IMR-90 (cell line): ENCODE measurements around the gene RASSF8. TPM values are rescaled to one million over a fixed set of nuclear protein-coding genes. Genes with fewer than 3 reads are reported as not detected.

Experiments
- ATAC-seq: fragments of 200-7000 bp; cut with Tn5 transposase; 2 replicates; pipeline ENCODE4 v1.9.1; 2020; ENCODE audit warnings: low read depth, mild to moderate bottlenecking, moderate library complexity
- BruUV-seq: library from RNA; stranded (reverse); fragments of 400-500 nt; replicated peaks from 2 replicates; lab custom pipeline; 2021; lab: Mats Ljungman, UMichigan
- CTCF ChIA-PET: fragments of 300-600 bp; formaldehyde crosslinking; extraction: SDS; loops from one replicate; lab custom pipeline; 2021; ENCODE audit warnings: antibody characterized with exemption; lab: Yijun Ruan, JAX
- POLR2A ChIA-PET: fragments of 300-600 bp; sonication (Branson Sonifier 250); formaldehyde crosslinking; loops from one replicate; lab custom pipeline; 2022; ENCODE audit warnings: antibody characterized with exemption; ENCODE audit not compliant: unreplicated experiment; lab: Charles Lee
- DNase-seq: peaks from one replicate; pipeline ENCODE4 v3.0.0; 2013
- H2AFZ ChIP-seq: replicated peaks from 2 replicates; pipeline ENCODE3; 2013; ENCODE audit warnings: low read length, mild to moderate bottlenecking; ENCODE audit not compliant: poor library complexity
- H2AK5ac ChIP-seq: 2 replicates; pipeline ENCODE4 v1.6.1; 2013; ENCODE audit warnings: low read depth, low read length, inconsistent platforms
- H2AK9ac ChIP-seq: replicated peaks from 2 replicates; pipeline ENCODE3; 2013; ENCODE audit warnings: mild to moderate bottlenecking, low read depth, low read length, moderate library complexity; ENCODE audit not compliant: poor library complexity
- H2BK120ac ChIP-seq: 2 replicates; pipeline ENCODE4 v1.6.1; 2013; ENCODE audit warnings: low read depth, low read length, inconsistent platforms
- H2BK15ac ChIP-seq: 3 replicates; pipeline ENCODE4 v1.6.1; 2013; ENCODE audit warnings: low read depth, low read length, inconsistent platforms
- H2BK20ac ChIP-seq: 2 replicates; pipeline ENCODE4 v1.6.1; 2013; ENCODE audit warnings: low read depth, mild to moderate bottlenecking, inconsistent platforms, low read length, moderate library complexity
- H2BK5ac ChIP-seq: 2 replicates; pipeline ENCODE4 v1.6.1; 2013; ENCODE audit warnings: mild to moderate bottlenecking, low read depth, low read length, inconsistent platforms; ENCODE audit not compliant: poor library complexity, severe bottlenecking
- H3K14ac ChIP-seq: replicated peaks from 2 replicates; pipeline ENCODE4 v1.6.1; 2013; ENCODE audit warnings: low read depth, low read length, inconsistent platforms
- H3K18ac ChIP-seq: 2 replicates; pipeline ENCODE4 v1.6.1; 2013; ENCODE audit warnings: low read depth, low read length, control low read depth
- H3K23ac ChIP-seq: 2 replicates; pipeline ENCODE4 v1.6.1; 2013; ENCODE audit warnings: low read depth, low read length, inconsistent platforms
- H3K27ac ChIP-seq: 2 replicates; pipeline ENCODE4 v1.5.1; 2013; ENCODE audit warnings: mild to moderate bottlenecking, control low read depth, low read length; ENCODE audit not compliant: insufficient read depth
- H3K27me3 ChIP-seq: 2 replicates; pipeline ENCODE4 v1.6.1; 2013; ENCODE audit warnings: low read length; ENCODE audit not compliant: control insufficient read depth, insufficient read depth
- H3K36me3 ChIP-seq: 2 replicates; pipeline ENCODE4 v1.6.1; 2013; ENCODE audit warnings: low read length, mixed read lengths; ENCODE audit not compliant: control insufficient read depth, insufficient read depth
- H3K4ac ChIP-seq: 2 replicates; pipeline ENCODE4 v1.6.1; 2013; ENCODE audit warnings: low read depth, low read length, inconsistent platforms
- H3K4me1 ChIP-seq: 2 replicates; pipeline ENCODE4 v1.6.1; 2013; ENCODE audit warnings: low read length, mixed read lengths; ENCODE audit not compliant: control insufficient read depth, insufficient read depth
- H3K4me2 ChIP-seq: 2 replicates; pipeline ENCODE4 v1.6.1; 2013; ENCODE audit warnings: low read depth, mild to moderate bottlenecking, control low read depth, low read length, moderate library complexity
- H3K4me3 ChIP-seq: 2 replicates; pipeline ENCODE4 v1.5.1; 2013; ENCODE audit warnings: low read depth, mild to moderate bottlenecking, control low read depth, low read length, moderate library complexity; ENCODE audit not compliant: insufficient read depth
- H3K56ac ChIP-seq: 2 replicates; pipeline ENCODE4 v1.6.1; 2013; ENCODE audit warnings: low read length, inconsistent platforms; ENCODE audit not compliant: insufficient read depth; ENCODE audit errors: extremely low read depth
- H3K79me1 ChIP-seq, 2 experiments: 2 replicates each; pipeline ENCODE4 v1.6.1; 2013; ENCODE audit warnings: low read length in 2 of 2, inconsistent platforms in 1 of 2, low read depth in 1 of 2
- H3K9ac ChIP-seq: 2 replicates; pipeline ENCODE4 v1.6.1; 2013; ENCODE audit warnings: low read depth, low read length, control low read depth
- H3K9me1 ChIP-seq: 2 replicates; pipeline ENCODE4 v1.6.1; 2013; ENCODE audit warnings: low read length, inconsistent platforms; ENCODE audit not compliant: insufficient read depth
- H3K9me3 ChIP-seq: 2 replicates; pipeline ENCODE4 v1.6.1; 2013; ENCODE audit warnings: low read length; ENCODE audit not compliant: control insufficient read depth, insufficient read depth
- H4K20me1 ChIP-seq: 2 replicates; pipeline ENCODE4 v1.6.1; 2013; ENCODE audit warnings: low read length, inconsistent platforms; ENCODE audit not compliant: insufficient read depth
- H4K5ac ChIP-seq: 2 replicates; pipeline ENCODE4 v1.6.1; 2013; ENCODE audit warnings: mild to moderate bottlenecking, low read depth, low read length, control low read depth
- H4K8ac ChIP-seq, 2 experiments: 2 replicates each; pipeline ENCODE4 v1.6.1; 2013; ENCODE audit warnings: low read depth in 2 of 2, low read length in 2 of 2, control low read depth in 1 of 2, inconsistent platforms in 1 of 2
- H4K91ac ChIP-seq: 2 replicates; pipeline ENCODE4 v1.6.1; 2013; ENCODE audit warnings: low read depth, low read length, inconsistent platforms; ENCODE audit not compliant: insufficient read depth
- BHLHE40 ChIP-seq: fragments of 150-350 bp; IDR thresholded peaks from 2 replicates; pipeline ENCODE4 v1.6.1; 2016; ENCODE audit warnings: mild to moderate bottlenecking, low read depth, low read length
- CEBPB ChIP-seq: IDR thresholded peaks from 2 replicates; pipeline ENCODE4 v1.6.1; 2012; ENCODE audit warnings: low read depth, low read length, improper control_type of control experiment
- CHD1 ChIP-seq: IDR thresholded peaks from 2 replicates; pipeline ENCODE4 v1.6.1; 2012; ENCODE audit warnings: low read depth, low read length, improper control_type of control experiment
- CTCF ChIP-seq: conservative IDR thresholded peaks from 2 replicates; pipeline ENCODE4 v1.5.1; 2012; ENCODE audit warnings: mild to moderate bottlenecking, low read depth, low read length, improper control_type of control experiment
- FOS ChIP-seq: fragments of 150-350 bp; IDR thresholded peaks from 2 replicates; pipeline ENCODE4 v1.6.1; 2016; ENCODE audit warnings: low read depth, low read length
- MAFK ChIP-seq: IDR thresholded peaks from 2 replicates; pipeline ENCODE4 v1.6.1; 2012; ENCODE audit warnings: low read depth, low read length, improper control_type of control experiment
- MAZ ChIP-seq: IDR thresholded peaks from 2 replicates; pipeline ENCODE4 v1.6.1; 2012; ENCODE audit warnings: low read depth, mild to moderate bottlenecking, low read length, improper control_type of control experiment, moderate library complexity, borderline replicate concordance
- RAD21 ChIP-seq: IDR thresholded peaks from 2 replicates; pipeline ENCODE4 v1.6.1; 2012; ENCODE audit warnings: low read length, improper control_type of control experiment
- RCOR1 ChIP-seq: IDR thresholded peaks from 2 replicates; pipeline ENCODE4 v1.6.1; 2012; ENCODE audit warnings: mild to moderate bottlenecking, low read length, improper control_type of control experiment; ENCODE audit not compliant: insufficient replicate concordance
- RFX5 ChIP-seq: IDR thresholded peaks from 2 replicates; pipeline ENCODE4 v1.8.0; 2012; ENCODE audit warnings: low read depth, mild to moderate bottlenecking, low read length, moderate library complexity
- SMC3 ChIP-seq: fragments of 150-350 bp; IDR thresholded peaks from 2 replicates; pipeline ENCODE4 v1.6.1; 2016; ENCODE audit warnings: low read depth, mild to moderate bottlenecking, antibody characterized with exemption, low read length, moderate library complexity
- WGBS, 2 experiments: methylation state at CpG; one replicate each; pipeline versions ENCODE4 v1.1.5 to v1.1.7; 2013; ENCODE audit warnings: missing lambda C conversion rate in 2 of 2; ENCODE audit not compliant: insufficient read length in 1 of 2; ENCODE audit errors: extremely low coverage in 2 of 2; 5-methylcytosine and 5-hydroxymethylcytosine counted together
- dilution Hi-C: fragments of 300-500 bp; cut with HindIII; formaldehyde crosslinking; loops from one replicate; pipeline ENCODE4 v1.14.3; 2018; ENCODE audit warnings: low sequenced_read_pairs; ENCODE audit not compliant: unreplicated experiment
- in situ Hi-C: fragments of 300-500 bp; cut with MboI; formaldehyde crosslinking; loops from 3 replicates; pipeline ENCODE4 v1.14.3; 2019; ENCODE audit warnings: low sequenced_read_pairs, inconsistent platforms, mixed read lengths
- intact Hi-C: fragments of 100-400 bp; cut with micrococcal nuclease; formaldehyde crosslinking; loops from 2 replicates; pipeline ENCODE4 v1.10.0; 2022
- polyA plus RNA-seq, 3 experiments: library from polyadenylated mRNA; depleted of rRNA; stranded (reverse); fragments of >200 nt; gene quantifications; 2 replicates each; pipeline ENCODE4 v1.2.3, GENCODE V29; 2012; ENCODE audit warnings: low replicate concordance in 1 of 3
- total RNA-seq: library from RNA; depleted of rRNA; stranded (reverse); fragments of >200 nt; gene quantifications from 2 replicates; pipeline ENCODE4 v1.2.3, GENCODE V29; 2012
- TF ChIP-seq, protein P1 (sequence below): fragments of 150-350 bp; IDR thresholded peaks from 2 replicates; pipeline ENCODE4 v1.6.1; 2017; ENCODE audit warnings: mild to moderate bottlenecking, antibody characterized with exemption, low read length, low read depth

Gene RASSF8
- total and polyA plus RNA-seq, 2 of the 4 experiments (the other 2 are of a cell fraction), result 10.8 to 50.5 TPM

DNA sequence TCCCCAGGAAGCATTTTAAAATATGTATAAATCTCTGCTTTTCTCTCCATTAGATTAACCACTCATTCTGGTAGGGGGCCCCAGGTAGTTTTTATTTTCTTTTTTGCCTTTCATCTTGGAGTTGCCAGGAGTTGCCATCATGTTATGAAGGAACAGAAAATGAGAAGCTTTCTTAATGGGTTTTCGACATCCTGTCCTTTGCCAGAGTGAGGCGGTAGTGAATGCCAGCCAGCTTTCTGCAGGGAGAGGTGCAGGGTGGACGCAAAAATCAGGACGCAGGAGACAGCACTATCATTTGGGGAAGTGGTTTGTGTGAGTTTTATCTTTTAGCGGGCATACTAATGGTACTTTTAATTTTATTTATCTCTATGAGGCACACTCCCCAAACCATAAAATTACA is 1.7 kb downstream of the RASSF8 start (continued):
- no peak for TF ChIP-seq RCOR1
- peak; percentile 21; the same call in 1 of the 2 replicates for TF ChIP-seq SMC3
- no peak for TF ChIP-seq CHD1
- no peak for TF ChIP-seq CEBPB
- TF ChIP-seq, protein P1, sequence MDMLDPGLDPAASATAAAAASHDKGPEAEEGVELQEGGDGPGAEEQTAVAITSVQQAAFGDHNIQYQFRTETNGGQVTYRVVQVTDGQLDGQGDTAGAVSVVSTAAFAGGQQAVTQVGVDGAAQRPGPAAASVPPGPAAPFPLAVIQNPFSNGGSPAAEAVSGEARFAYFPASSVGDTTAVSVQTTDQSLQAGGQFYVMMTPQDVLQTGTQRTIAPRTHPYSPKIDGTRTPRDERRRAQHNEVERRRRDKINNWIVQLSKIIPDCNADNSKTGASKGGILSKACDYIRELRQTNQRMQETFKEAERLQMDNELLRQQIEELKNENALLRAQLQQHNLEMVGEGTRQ, result no peak
- TF ChIP-seq RFX5, result no peak

DNA sequence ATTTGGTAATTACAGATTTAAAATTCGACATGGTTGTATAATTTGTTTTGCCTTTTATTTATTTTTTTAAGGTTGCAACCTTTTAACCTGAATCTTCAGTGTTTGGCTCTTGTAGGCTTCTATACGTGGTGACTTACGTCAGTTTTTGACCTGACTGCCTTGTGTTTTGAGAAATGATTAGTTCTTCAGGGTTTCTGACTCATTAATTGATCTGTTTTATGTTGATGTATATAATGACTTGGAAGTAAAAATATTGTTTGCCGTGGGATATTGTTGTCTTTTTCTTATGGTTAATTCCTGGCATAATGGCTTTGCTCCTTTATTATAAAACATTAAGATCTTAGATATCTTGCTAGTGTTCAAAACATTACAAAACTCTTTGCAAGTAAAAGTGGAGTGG is 2.5 kb downstream of the RASSF8 start:
- POLR2A ChIA-PET, result no interaction called here
- intact Hi-C loops, result loop anchor here (5.0 kb wide), 1 partner anchor 194 kb away; no protein-coding TSS in a partner anchor
- dilution Hi-C loops, result no loop called here
- TF ChIP-seq RFX5 (no peak), CTCF (no peak), MAFK (no peak), SMC3 (no peak), CEBPB (no peak), CHD1 (no peak), MAZ (no peak), RCOR1 (no peak), RAD21 (no peak), BHLHE40 (no peak), FOS (no peak)
- TF ChIP-seq, protein P1, result no peak

More for the DNA sequence above, 2.5 kb downstream of the RASSF8 start:
- Histone ChIP-seq H2AFZ (no peak overlapping the region), H2BK20ac (no peak overlapping the region), H3K9me1 (peaks cover 17% of the 10 kb centered on the region), H3K4me2 (peak overlapping the region; percentile 81; the same call in 1 of the 2 replicates), H3K4me1 (peaks cover 3% of the 10 kb centered on the region), H3K36me3 (no peaks in the 10 kb centered on the region; the same call in 1 of the 2 replicates), H3K18ac (no peak overlapping the region), H3K27me3 (no peaks in the 10 kb centered on the region), H3K23ac (no peak overlapping the region), H4K20me1 (peaks cover 19% of the 10 kb centered on the region), H2BK120ac (no peak overlapping the region), H3K27ac (no peak overlapping the region), H4K8ac (no peak overlapping the region), H2AK5ac (no peak overlapping the region), H3K14ac (0 out of 2 replicates have a peak overlapping the region, but pooled peaks have one; percentile 3), H4K5ac (no peak overlapping the region), H3K79me1 (peaks cover 3 to 58% of the 10 kb centered on the region in 2 experiments; a peak in 2 of 4 replicates), H3K9me3 (no peaks in the 10 kb centered on the region), H3K9ac (no peak overlapping the region), H2BK15ac (no peak overlapping the region), H2AK9ac (no peak overlapping the region), H4K91ac (no peak overlapping the region), H3K4ac (no peak overlapping the region), H2BK5ac (no peak overlapping the region), H3K56ac (no peak overlapping the region), H3K4me3 (no peak overlapping the region)
- no peak for ATAC-seq
- CTCF ChIA-PET, result interaction anchor here (0.6 kb wide), 1 partner anchor 536 kb away, joined by 3 read pairs; no protein-coding TSS in a partner anchor
- no CpG with 5 or more reads among the region's 4 CpGs for WGBS, 2 experiments
- peak; percentile 19 for DNase-seq
- in situ Hi-C loops, result no loop called here
- BruUV-seq, result no TSS peak
